CD4-positive, alpha-beta T cell treated with Interleukin-6 for 4 hours (primary cell): ENCODE results near the gene C10orf90.

ENCODE experiments used
- DNase-seq: peaks from one replicate; pipeline ENCODE4 v3.0.0-alpha.2; 2020; ENCODE audit warnings: mixed read lengths

The C10orf90 gene

GRCh38 chr10:126536656-126537055 is 133.8 kb downstream of the C10orf90 start:
- DNase-seq, result no peak

- no peak for DNase-seq
Observed at GRCh38 chr10:126536148-126536547, 134.3 kb downstream of the C10orf90 start.

- DNase-seq, result no peak
Observed at GRCh38 chr10:126533644-126534043, 136.8 kb downstream of the C10orf90 start.

- no peak for DNase-seq
Observed at GRCh38 chr10:126528315-126528835, 142.1 kb downstream of the C10orf90 start.

GRCh38 chr10:126527645-126528314 is 142.7 kb downstream of the C10orf90 start:
- no peak for DNase-seq

GRCh38 chr10:126525326-126525725 is 145.2 kb downstream of the C10orf90 start:
- no peak for DNase-seq

GRCh38 chr10:126524526-126524925 is 146.0 kb downstream of the C10orf90 start:
- DNase-seq, result no peak

GRCh38 chr10:126523071-126523470 is 147.4 kb downstream of the C10orf90 start:
- DNase-seq, result no peak

GRCh38 chr10:126521399-126521798 is 149.1 kb downstream of the C10orf90 start:
- no peak for DNase-seq

GRCh38 chr10:126520751-126521317 is 149.7 kb downstream of the C10orf90 start:
- DNase-seq, result no peak

GRCh38 chr10:126519992-126520391 is 150.5 kb downstream of the C10orf90 start:
- no peak for DNase-seq

- no peak for DNase-seq
Observed at GRCh38 chr10:126519185-126519584, 151.3 kb downstream of the C10orf90 start.

GRCh38 chr10:126518218-126519080 is 152.0 kb downstream of the C10orf90 start:
- DNase-seq, result no peak

- DNase-seq, result no peak
Observed at GRCh38 chr10:126516515-126516914, 154.0 kb downstream of the C10orf90 start.

GRCh38 chr10:126511917-126512479 is 158.5 kb downstream of the C10orf90 start:
- no peak for DNase-seq

- DNase-seq, result no peak
Observed at GRCh38 chr10:126509182-126509581, 161.3 kb downstream of the C10orf90 start.

- no peak for DNase-seq
Observed at GRCh38 chr10:126508535-126509040, 161.9 kb downstream of the C10orf90 start.

GRCh38 chr10:126504761-126505112 is 165.8 kb downstream of the C10orf90 start:
- DNase-seq, result no peak

GRCh38 chr10:126504063-126504760 is 166.3 kb downstream of the C10orf90 start:
- no peak for DNase-seq

- no peak for DNase-seq
Observed at GRCh38 chr10:126503392-126504062, 167.0 kb downstream of the C10orf90 start.

- no peak for DNase-seq
Observed at GRCh38 chr10:126502441-126502840, 168.1 kb downstream of the C10orf90 start.

GRCh38 chr10:126501828-126502227 is 168.7 kb downstream of the C10orf90 start:
- DNase-seq, result no peak
